Progenitor cell of endocrine pancreas (in vitro differentiated cells): ENCODE data around the gene PRKN. TPM values are rescaled to one million over a fixed set of nuclear protein-coding genes. Genes with fewer than 3 reads are reported as not detected.

Source experiments
- DNase-seq: peaks from one replicate; pipeline ENCODE4 v3.0.0; 2021; ENCODE audit warnings: low spot score; ENCODE audit not compliant: unreplicated experiment
- H3K27ac Mint-ChIP-seq: 2 replicates; pipeline ENCODE4 v1.8.0; 2021; ENCODE audit warnings: mild to moderate bottlenecking, moderate library complexity, mixed read lengths
- H3K27me3 Mint-ChIP-seq: 2 replicates; pipeline ENCODE4 v1.8.0; 2021; ENCODE audit warnings: mixed read lengths
- H3K36me3 Mint-ChIP-seq: 2 replicates; pipeline ENCODE4 v1.8.0; 2022; ENCODE audit warnings: mixed read lengths; ENCODE audit not compliant: insufficient read depth
- H3K4me1 Mint-ChIP-seq: 2 replicates; pipeline ENCODE4 v1.8.0; 2021; ENCODE audit warnings: low read depth, mixed read lengths
- H3K4me3 Mint-ChIP-seq: 2 replicates; pipeline ENCODE4 v1.8.0; 2021; ENCODE audit warnings: low read depth, mild to moderate bottlenecking, moderate library complexity, mixed read lengths
- H3K9me3 Mint-ChIP-seq: 2 replicates; pipeline ENCODE4 v1.8.0; 2021; ENCODE audit warnings: low read depth, mixed read lengths
- CTCF ChIP-seq: fragments of 200-600 bp; sonication (generic); IDR thresholded peaks from one replicate; pipeline ENCODE4 v1.5.0; 2021; ENCODE audit warnings: antibody characterized with exemption, mild to moderate bottlenecking; ENCODE audit not compliant: unreplicated experiment
- total RNA-seq: library from RNA; stranded (reverse); gene quantifications from 2 replicates; pipeline ENCODE4 v1.2.1, GENCODE V29; 2021

PRKN gene
- total RNA-seq, 1 donor from 2014 or later = 4.6 TPM

GRCh38 chr6:162363757-162364156, 363.8 kb downstream of the PRKN start:
- H3K27me3 Mint-ChIP-seq = no peaks in the 10 kb centered on the region
- TF ChIP-seq CTCF = no peak
- DNase-seq = no peak
- H3K4me1 Mint-ChIP-seq = peaks cover 3% of the 10 kb centered on the region
- no peaks in the 10 kb centered on the region for H3K36me3 Mint-ChIP-seq
- H3K9me3 Mint-ChIP-seq = no peaks in the 10 kb centered on the region
- no peak overlapping the region for H3K4me3 Mint-ChIP-seq
- no peak overlapping the region for H3K27ac Mint-ChIP-seq

- H3K27me3 Mint-ChIP-seq = no peaks in the 10 kb centered on the region
- no peaks in the 10 kb centered on the region for H3K36me3 Mint-ChIP-seq
- peaks cover 3% of the 10 kb centered on the region for H3K4me1 Mint-ChIP-seq
- H3K9me3 Mint-ChIP-seq = no peaks in the 10 kb centered on the region
- H3K4me3 Mint-ChIP-seq = no peak overlapping the region
- TF ChIP-seq CTCF = no peak
- H3K27ac Mint-ChIP-seq = no peak overlapping the region
- DNase-seq = no peak
Observed at GRCh38 chr6:162360901-162361567, 366.5 kb downstream of the PRKN start.

GRCh38 chr6:162358625-162359024, 368.9 kb downstream of the PRKN start:
- Mint-ChIP-seq H3K36me3 (no peaks in the 10 kb centered on the region), H3K4me3 (no peak overlapping the region), H3K4me1 (peaks cover 1% of the 10 kb centered on the region), H3K27me3 (no peaks in the 10 kb centered on the region), H3K9me3 (no peaks in the 10 kb centered on the region), H3K27ac (no peak overlapping the region)
- TF ChIP-seq CTCF = no peak
- DNase-seq = no peak

- Mint-ChIP-seq H3K9me3 (no peaks in the 10 kb centered on the region), H3K4me1 (peaks cover 15% of the 10 kb centered on the region), H3K27ac (no peak overlapping the region), H3K27me3 (peaks cover 51% of the 10 kb centered on the region), H3K36me3 (peaks cover 1% of the 10 kb centered on the region), H3K4me3 (no peak overlapping the region)
- no peak for TF ChIP-seq CTCF
- DNase-seq = no peak
Observed at GRCh38 chr6:162345051-162345511, 382.5 kb downstream of the PRKN start.

GRCh38 chr6:162344646-162345010, 382.9 kb downstream of the PRKN start:
- Mint-ChIP-seq H3K27me3 (peaks cover 47% of the 10 kb centered on the region), H3K9me3 (no peaks in the 10 kb centered on the region), H3K4me3 (no peak overlapping the region), H3K4me1 (peaks cover 15% of the 10 kb centered on the region), H3K36me3 (peaks cover 1% of the 10 kb centered on the region), H3K27ac (no peak overlapping the region)
- TF ChIP-seq CTCF = no peak
- no peak for DNase-seq
